Aortic smooth muscle cell (primary cell): Measurements from ENCODE around the gene TIGAR. TPM values are rescaled to one million over a fixed set of nuclear protein-coding genes. Genes with fewer than 3 reads are reported as not detected.

Experiments
- total RNA-seq: library from RNA; depleted of rRNA; stranded (reverse); fragments of >200 nt; gene quantifications from 2 replicates; pipeline ENCODE4 v1.2.3, GENCODE V29; 2014

TIGAR gene, protein sequence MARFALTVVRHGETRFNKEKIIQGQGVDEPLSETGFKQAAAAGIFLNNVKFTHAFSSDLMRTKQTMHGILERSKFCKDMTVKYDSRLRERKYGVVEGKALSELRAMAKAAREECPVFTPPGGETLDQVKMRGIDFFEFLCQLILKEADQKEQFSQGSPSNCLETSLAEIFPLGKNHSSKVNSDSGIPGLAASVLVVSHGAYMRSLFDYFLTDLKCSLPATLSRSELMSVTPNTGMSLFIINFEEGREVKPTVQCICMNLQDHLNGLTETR
- 5.0 and 5.8 TPM in 2 replicates for total RNA-seq

DNA sequence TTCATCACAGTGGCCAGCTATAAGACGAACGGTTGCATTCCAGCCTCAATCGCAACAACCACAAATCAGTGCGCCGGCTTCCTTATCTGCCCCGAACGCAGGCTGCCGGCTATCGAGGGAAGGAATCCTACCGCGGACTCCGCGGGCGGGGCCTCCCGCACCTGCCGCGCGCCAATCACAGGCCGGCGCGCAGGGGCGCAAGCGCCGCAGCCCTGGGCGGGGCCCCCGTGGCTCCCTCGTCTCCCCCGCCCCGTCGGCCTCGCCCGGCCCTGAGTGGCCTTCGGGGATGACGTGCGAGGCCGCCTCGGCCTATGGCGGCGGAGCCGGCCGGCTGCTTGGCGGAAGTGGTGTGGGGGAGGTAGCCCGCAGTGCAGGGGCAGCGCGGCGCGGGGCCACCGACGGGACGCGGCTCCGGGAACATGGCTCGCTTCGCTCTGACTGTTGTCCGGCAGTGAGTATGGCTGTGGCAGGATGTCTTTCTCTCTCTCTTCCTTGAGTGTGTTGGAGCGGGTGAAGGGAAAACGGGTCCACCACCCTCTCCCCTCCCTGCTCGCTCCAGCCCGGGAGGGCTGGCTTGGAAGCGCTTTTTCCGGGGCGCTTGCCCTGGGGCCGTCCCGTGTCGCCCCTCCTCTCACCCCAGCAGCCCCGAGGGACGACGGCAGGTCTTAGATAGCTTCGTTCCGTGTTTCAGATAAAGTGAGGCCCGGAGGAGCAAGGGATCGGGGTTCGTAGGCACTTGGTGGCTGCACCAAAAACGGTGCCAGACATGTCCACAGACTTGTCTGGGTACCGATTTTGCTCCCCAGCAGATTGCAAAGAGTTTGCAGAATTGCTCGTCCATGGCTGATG, at the start of gene TIGAR:
TSS of gene TIGAR (plus strand) at position 361 of the 849 bp plus-strand sequence. CDS start at position 420, 59 bp downstream.

DNA sequence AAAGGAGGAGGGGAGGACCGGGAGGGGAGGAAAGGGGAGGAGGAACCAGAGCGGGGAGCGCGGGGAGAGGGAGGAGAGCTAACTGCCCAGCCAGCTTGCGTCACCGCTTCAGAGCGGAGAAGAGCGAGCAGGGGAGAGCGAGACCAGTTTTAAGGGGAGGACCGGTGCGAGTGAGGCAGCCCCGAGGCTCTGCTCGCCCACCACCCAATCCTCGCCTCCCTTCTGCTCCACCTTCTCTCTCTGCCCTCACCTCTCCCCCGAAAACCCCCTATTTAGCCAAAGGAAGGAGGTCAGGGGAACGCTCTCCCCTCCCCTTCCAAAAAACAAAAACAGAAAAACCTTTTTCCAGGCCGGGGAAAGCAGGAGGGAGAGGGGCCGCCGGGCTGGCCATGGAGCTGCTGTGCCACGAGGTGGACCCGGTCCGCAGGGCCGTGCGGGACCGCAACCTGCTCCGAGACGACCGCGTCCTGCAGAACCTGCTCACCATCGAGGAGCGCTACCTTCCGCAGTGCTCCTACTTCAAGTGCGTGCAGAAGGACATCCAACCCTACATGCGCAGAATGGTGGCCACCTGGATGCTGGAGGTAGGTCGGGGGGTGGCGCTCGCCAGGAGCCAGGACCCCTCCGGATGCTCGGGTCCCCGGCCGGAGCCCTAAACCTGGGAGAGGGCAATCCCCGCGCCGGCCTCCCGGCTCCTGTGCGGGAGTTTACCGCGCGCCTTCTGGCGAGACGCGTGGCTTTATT, 47.2 kb upstream of the TIGAR start, which contains the start of gene CCND2:
TSS of gene CCND2 (plus strand) at position 111 of the 744 bp plus-strand sequence. CDS start at position 390, 279 bp downstream.

DNA sequence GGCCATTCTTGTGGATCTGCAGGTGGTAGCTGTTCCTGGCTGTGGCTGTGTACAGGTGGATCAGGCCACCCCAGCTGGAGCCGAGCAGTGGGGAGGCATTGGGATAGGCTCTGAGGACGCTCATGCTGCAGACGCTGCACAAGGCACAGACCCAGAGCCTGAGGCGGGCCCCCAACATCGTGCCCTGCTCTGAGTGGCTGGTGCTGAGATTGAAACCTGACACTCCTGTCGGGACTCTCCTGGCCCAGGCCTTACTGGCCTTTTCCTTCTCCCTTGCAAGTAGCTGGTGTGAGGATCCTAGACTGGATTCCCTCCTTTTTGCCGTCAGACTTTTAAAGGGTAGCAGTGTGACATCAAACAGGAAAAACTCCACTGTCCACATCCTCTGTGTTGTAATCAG, 58.4 kb downstream of the TIGAR start, which contains the start of gene FGF23:
TSS of gene FGF23 (minus strand) at position 308 of the 400 bp plus-strand sequence. CDS start at position 178, 130 bp downstream.

Other genes with a start within 250 kb of the TIGAR start
- 76.8 and 127 TPM in 2 replicates for gene CCND2, start 47.5 kb upstream of the TIGAR start, total RNA-seq
- gene FGF23, start 58.5 kb downstream of the TIGAR start, total RNA-seq: not detected in 2 replicates
- not detected in 2 replicates for gene FGF6, start 124.6 kb downstream of the TIGAR start, total RNA-seq
- gene RAD51AP1, start 217.7 kb downstream of the TIGAR start, total RNA-seq: 7.0 and 12.0 TPM in 2 replicates
- gene DYRK4, start 241.0 kb downstream of the TIGAR start, total RNA-seq: 66.0 and 68.3 TPM in 2 replicates